H9 (cell line): Measurements from ENCODE around the gene GZMH. TPM values are rescaled to one million over a fixed set of nuclear protein-coding genes. Genes with fewer than 3 reads are reported as not detected.

ENCODE experiments used
- DNase-seq: peaks from one replicate; pipeline ENCODE4 v3.0.0-alpha.2; 2017
- H2AFZ ChIP-seq: one replicate; pipeline ENCODE4 v1.6.1; 2013; ENCODE audit warnings: mild to moderate bottlenecking, low read length, control low read depth, moderate library complexity
- H2AK5ac ChIP-seq: 2 replicates; pipeline ENCODE4 v1.6.1; 2013; ENCODE audit warnings: low read length, control low read depth, mixed read lengths; ENCODE audit not compliant: insufficient read length
- H2BK120ac ChIP-seq: one replicate; pipeline ENCODE4 v1.6.1; 2013; ENCODE audit warnings: low read depth, mild to moderate bottlenecking, low read length, control low read depth, inconsistent platforms; ENCODE audit not compliant: poor library complexity, severe bottlenecking
- H2BK12ac ChIP-seq: 2 replicates; pipeline ENCODE4 v1.6.1; 2013; ENCODE audit warnings: low read length, control low read depth, mixed read lengths, low read depth; ENCODE audit not compliant: insufficient read length
- H2BK15ac ChIP-seq: 2 replicates; pipeline ENCODE4 v1.6.1; 2013; ENCODE audit warnings: low read depth, low read length, control low read depth
- H2BK20ac ChIP-seq: one replicate; pipeline ENCODE4 v1.6.1; 2013; ENCODE audit warnings: low read depth, mild to moderate bottlenecking, low read length, control low read depth, inconsistent platforms; ENCODE audit not compliant: poor library complexity, severe bottlenecking
- H2BK5ac ChIP-seq: 2 replicates; pipeline ENCODE4 v1.6.1; 2013; ENCODE audit warnings: low read length, control low read depth, mixed read lengths; ENCODE audit not compliant: insufficient read length
- H3K14ac ChIP-seq: 2 replicates; pipeline ENCODE4 v1.6.1; 2013; ENCODE audit warnings: low read length, control low read depth; ENCODE audit not compliant: insufficient read depth
- H3K18ac ChIP-seq: 2 replicates; pipeline ENCODE4 v1.6.1; 2013; ENCODE audit warnings: low read depth, mild to moderate bottlenecking, mixed read lengths, low read length, control low read depth; ENCODE audit not compliant: insufficient read length
- H3K23ac ChIP-seq: 2 replicates; pipeline ENCODE4 v1.6.1; 2013; ENCODE audit warnings: low read length, control low read depth, mixed read lengths, low read depth; ENCODE audit not compliant: insufficient read length
- H3K23me2 ChIP-seq: 2 replicates; pipeline ENCODE4 v1.6.1; 2013; ENCODE audit warnings: low read depth, mild to moderate bottlenecking, mixed read lengths, low read length, control low read depth; ENCODE audit not compliant: insufficient read length, poor library complexity, severe bottlenecking
- H3K27ac ChIP-seq: 2 replicates; pipeline ENCODE4 v1.5.1; 2013; ENCODE audit warnings: low read length, control low read depth, mixed read lengths, low read depth; ENCODE audit not compliant: insufficient read length
- H3K27me3 ChIP-seq: 2 replicates; pipeline ENCODE4 v1.6.1; 2013; ENCODE audit warnings: low read length, control low read depth, inconsistent platforms; ENCODE audit not compliant: insufficient read depth
- H3K4ac ChIP-seq: 2 replicates; pipeline ENCODE4 v1.6.1; 2013; ENCODE audit warnings: low read depth, mild to moderate bottlenecking, control low read depth, inconsistent platforms, low read length, moderate library complexity
- H3K4me1 ChIP-seq: 2 replicates; pipeline ENCODE4 v1.6.1; 2013; ENCODE audit warnings: low read length, control low read depth, inconsistent platforms; ENCODE audit not compliant: insufficient read depth
- H3K4me2 ChIP-seq: 2 replicates; pipeline ENCODE4 v1.6.1; 2013; ENCODE audit warnings: low read length, control low read depth, mixed read lengths; ENCODE audit not compliant: insufficient read length, insufficient read depth
- H3K56ac ChIP-seq: 2 replicates; pipeline ENCODE4 v1.6.1; 2013; ENCODE audit warnings: low read depth, mild to moderate bottlenecking, mixed read lengths, low read length, control low read depth; ENCODE audit not compliant: insufficient read length
- H3K79me1 ChIP-seq: 2 replicates; pipeline ENCODE4 v1.6.1; 2013; ENCODE audit warnings: low read depth, mild to moderate bottlenecking, moderate library complexity, low read length, control low read depth, inconsistent platforms; ENCODE audit not compliant: insufficient read depth, poor library complexity, severe bottlenecking
- H3K79me2 ChIP-seq: 2 replicates; pipeline ENCODE4 v1.6.1; 2013; ENCODE audit warnings: low read length, control low read depth, inconsistent platforms; ENCODE audit not compliant: insufficient read depth
- H3K9ac ChIP-seq: 2 replicates; pipeline ENCODE4 v1.6.1; 2013; ENCODE audit warnings: low read length, control low read depth, mixed read lengths; ENCODE audit not compliant: insufficient read length; ENCODE audit errors: extremely low read depth
- H3K9me3 ChIP-seq: one replicate; pipeline ENCODE4 v1.6.1; 2013; ENCODE audit warnings: low read depth, low read length, inconsistent platforms; ENCODE audit not compliant: control insufficient read depth
- H3T11ph ChIP-seq: one replicate; pipeline ENCODE4 v1.6.1; 2013; ENCODE audit warnings: mild to moderate bottlenecking, low read length, control low read depth, inconsistent platforms
- H4K20me1 ChIP-seq: one replicate; pipeline ENCODE4 v1.6.1; 2013; ENCODE audit not compliant: control insufficient read depth, insufficient read length, insufficient read depth
- H4K5ac ChIP-seq: 2 replicates; pipeline ENCODE4 v1.6.1; 2013; ENCODE audit warnings: low read depth, mild to moderate bottlenecking, mixed read lengths, low read length, control low read depth; ENCODE audit not compliant: insufficient read length
- H4K8ac ChIP-seq: replicated peaks from 2 replicates; pipeline ENCODE4 v1.6.1; 2013; ENCODE audit warnings: low read length, control low read depth, mixed read lengths, low read depth; ENCODE audit not compliant: insufficient read length
- H4K91ac ChIP-seq: 2 replicates; pipeline ENCODE4 v1.6.1; 2013; ENCODE audit warnings: low read depth, mild to moderate bottlenecking, moderate library complexity, mixed read lengths, low read length, control low read depth; ENCODE audit not compliant: insufficient read length
- H3K27ac Mint-ChIP-seq, 3 experiments: 2 replicates in 2 of 3; 3 replicates in 1 of 3; pipeline ENCODE4 v1.8.0; 2020 to 2021; ENCODE audit warnings: mixed read lengths in 3 of 3, mild to moderate bottlenecking in 1 of 3, moderate library complexity in 1 of 3
- H3K27me3 Mint-ChIP-seq: 2 replicates; pipeline ENCODE4 v1.8.0; 2021; ENCODE audit warnings: low read depth, mild to moderate bottlenecking, moderate library complexity, mixed read lengths
- H3K36me3 Mint-ChIP-seq, 3 experiments: 2 replicates in 2 of 3; 3 replicates in 1 of 3; pipeline ENCODE4 v1.8.0; 2020 to 2021; ENCODE audit warnings: low read depth in 3 of 3, mixed read lengths in 3 of 3; ENCODE audit not compliant: insufficient read depth in 1 of 3
- H3K4me1 Mint-ChIP-seq, 2 experiments: 2 replicates each; pipeline ENCODE4 v1.8.0; 2020; ENCODE audit warnings: mixed read lengths in 2 of 2
- H3K4me3 Mint-ChIP-seq, 2 experiments: 2 replicates in 1 of 2; 3 replicates in 1 of 2; pipeline ENCODE4 v1.8.0; 2020 to 2021; ENCODE audit warnings: mild to moderate bottlenecking in 2 of 2, mixed read lengths in 2 of 2, moderate library complexity in 1 of 2
- H3K9me3 Mint-ChIP-seq, 2 experiments: 2 replicates in 1 of 2; 3 replicates in 1 of 2; pipeline ENCODE4 v1.8.0; 2020; ENCODE audit warnings: mild to moderate bottlenecking in 2 of 2, mixed read lengths in 2 of 2, moderate library complexity in 1 of 2
- CTCF ChIP-seq: fragments of 200-600 bp; sonication (generic); conservative IDR thresholded peaks from 3 replicates; pipeline ENCODE4 v1.8.0; 2021; ENCODE audit warnings: antibody characterized with exemption, mild to moderate bottlenecking
- WGBS: extraction: QIAGEN DNeasy Blood & Tissue Kit; methylation state at CpG from one replicate; pipeline ENCODE4 v1.1.7; 2013; ENCODE audit warnings: missing lambda C conversion rate, low lambda C conversion rate, mixed read lengths; ENCODE audit not compliant: insufficient read length; ENCODE audit errors: extremely low coverage; 5-methylcytosine and 5-hydroxymethylcytosine counted together
- total RNA-seq: library from RNA; stranded (reverse); gene quantifications from 2 replicates; pipeline ENCODE4 v1.2.1, GENCODE V29; 2021

GZMH gene
- total RNA-seq, 1 experiment from 2014 or later = not detected

DNA sequence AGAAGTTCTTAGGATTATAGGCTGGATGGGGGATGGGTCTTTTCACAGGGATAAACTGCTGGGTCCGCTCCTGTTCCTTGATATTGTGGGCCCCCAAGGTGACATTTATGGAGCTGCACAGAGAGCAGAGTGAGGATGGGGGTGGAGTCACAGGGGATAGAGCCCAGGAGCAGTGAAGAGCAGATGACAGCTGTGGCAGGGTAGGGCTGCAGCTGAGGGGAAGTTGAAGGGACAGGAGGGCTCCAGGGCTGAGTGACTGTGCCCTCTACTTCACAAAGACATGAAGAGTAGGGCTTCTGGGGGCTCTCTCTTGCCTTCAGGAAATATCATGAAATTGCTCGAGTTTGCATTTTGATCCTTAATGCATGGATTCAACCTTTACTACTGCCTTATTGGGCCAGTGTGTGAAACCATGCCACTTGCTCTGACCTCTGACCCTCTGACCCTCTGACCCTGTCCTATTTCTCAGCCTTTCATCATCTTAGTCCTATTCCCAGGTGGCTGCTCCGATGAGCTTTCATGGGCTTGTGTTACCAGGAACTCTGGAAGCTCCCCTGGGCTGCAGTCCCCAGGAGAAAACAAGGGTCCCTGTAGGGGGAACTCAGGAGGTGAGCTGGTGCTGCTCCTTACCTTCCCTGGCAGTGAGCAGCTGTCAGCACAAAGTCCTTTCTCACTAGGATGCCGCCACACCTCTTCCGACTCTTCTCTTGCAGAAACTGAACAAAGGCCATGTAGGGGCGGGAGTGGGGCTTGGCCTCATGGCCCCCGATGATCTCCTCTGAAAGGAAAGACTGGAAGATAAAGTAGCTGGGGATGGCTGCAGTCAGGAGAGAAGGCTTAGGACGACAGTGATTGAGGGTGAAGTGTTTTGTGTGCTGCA, 1.6 kb downstream of the GZMH start:
- Histone ChIP-seq H2BK15ac (no peak overlapping the region), H3K18ac (no peak overlapping the region), H3K4ac (no peak overlapping the region), H3K27ac (no peak overlapping the region), H3K79me2 (no peaks in the 10 kb centered on the region), H3T11ph (no peak overlapping the region), H3K9me3 (no peaks in the 10 kb centered on the region), H2AFZ (no peak overlapping the region), H4K8ac (no peak overlapping the region), H3K79me1 (no peaks in the 10 kb centered on the region), H3K14ac (no peak overlapping the region), H4K20me1 (no peaks in the 10 kb centered on the region), H4K5ac (no peak overlapping the region), H3K9ac (no peak overlapping the region), H2BK20ac (no peak overlapping the region), H3K23me2 (no peaks in the 10 kb centered on the region), H2BK5ac (no peak overlapping the region), H3K4me2 (no peak overlapping the region), H2AK5ac (no peak overlapping the region), H3K56ac (no peak overlapping the region), H4K91ac (no peak overlapping the region), H3K4me1 (no peaks in the 10 kb centered on the region), H2BK120ac (no peak overlapping the region), H2BK12ac (no peak overlapping the region), H3K27me3 (no peaks in the 10 kb centered on the region), H3K23ac (no peak overlapping the region)
- Mint-ChIP-seq H3K4me3 (no peak overlapping the region), H3K9me3 (peaks cover 0 to 85% of the 10 kb centered on the region in 2 experiments; a peak in 2 of 5 replicates), H3K36me3 (peaks cover 0 to 46% (median 0%) of the 10 kb centered on the region in 3 experiments; a peak in 2 of 7 replicates), H3K4me1 (no peaks in the 10 kb centered on the region), H3K27ac (no peak overlapping the region; a peak in 1 of 7 replicates), H3K27me3 (peaks cover 2% of the 10 kb centered on the region)
- WGBS = no CpG with 5 or more reads among the region's 8 CpGs
- DNase-seq = no peak
- TF ChIP-seq CTCF = no peak
